HEK293T (cell line): ENCODE data around the gene LAGE3.

ENCODE experiments used
- FOXA1 ChIP-seq: fragments of 450-650 bp; IDR thresholded peaks from 2 replicates; pipeline ENCODE4 v1.6.1; 2016; ENCODE audit warnings: mild to moderate bottlenecking
- SP1 ChIP-seq: fragments of 450-650 bp; IDR thresholded peaks from 2 replicates; pipeline ENCODE4 v1.6.1; 2017
- TARDBP ChIP-seq: fragments of 450-650 bp; IDR thresholded peaks from 2 replicates; pipeline ENCODE4 v1.6.1; 2016

- TF ChIP-seq SP1 (no peak), TARDBP (no peak), FOXA1 (no peak)
Measured at GRCh38 chrX:154466036-154466435, 13.0 kb downstream of the LAGE3 start.
